ENCODE results near the gene USHBP1.

- no peak for TF ChIP-seq CTCF (IDR thresholded peaks at IDR 0.05)
- TF ChIP-seq POLR2A (IDR thresholded peaks at IDR 0.05) = no peak
These were observed 39.4 kb upstream of the USHBP1 start for GRCh38 chr19:17303940-17304267.
